Stimulated activated naive CD8-positive, alpha-beta T cell treated with anti-CD3 and anti-CD28 coated beads, Interleukin-15, amount 100 ng/mL, for 72 hours (primary cell): ENCODE measurements around the gene CATSPER1.

Experiments
- ATAC-seq: fragments of 150-1000 bp; cut with Tn5 transposase; 2 replicates; pipeline ENCODE4 v1.10.0; 2021; ENCODE audit warnings: mild to moderate bottlenecking, moderate library complexity
- DNase-seq, 2 donors: peaks; one replicate each; pipeline ENCODE4 v3.0.0; 2021 to 2022
- H3K27ac Mint-ChIP-seq, 2 donors: one replicate each; pipeline ENCODE4 v1.8.0; 2022; ENCODE audit warnings: mild to moderate bottlenecking in 2 of 2, mixed read lengths in 2 of 2, moderate library complexity in 2 of 2
- H3K27me3 Mint-ChIP-seq: one replicate; pipeline ENCODE4 v1.8.0; 2022; ENCODE audit warnings: mixed read lengths
- H3K4me1 Mint-ChIP-seq: one replicate; pipeline ENCODE4 v1.8.0; 2022; ENCODE audit warnings: mild to moderate bottlenecking, mixed read lengths
- H3K4me3 Mint-ChIP-seq, 2 donors: one replicate each; pipeline ENCODE4 v1.8.0; 2022; ENCODE audit warnings: mild to moderate bottlenecking in 2 of 2, mixed read lengths in 2 of 2, moderate library complexity in 1 of 2
- H3K9me3 Mint-ChIP-seq, 2 donors: one replicate each; pipeline ENCODE4 v1.8.0; 2022; ENCODE audit warnings: mixed read lengths in 2 of 2

The CATSPER1 gene

DNA sequence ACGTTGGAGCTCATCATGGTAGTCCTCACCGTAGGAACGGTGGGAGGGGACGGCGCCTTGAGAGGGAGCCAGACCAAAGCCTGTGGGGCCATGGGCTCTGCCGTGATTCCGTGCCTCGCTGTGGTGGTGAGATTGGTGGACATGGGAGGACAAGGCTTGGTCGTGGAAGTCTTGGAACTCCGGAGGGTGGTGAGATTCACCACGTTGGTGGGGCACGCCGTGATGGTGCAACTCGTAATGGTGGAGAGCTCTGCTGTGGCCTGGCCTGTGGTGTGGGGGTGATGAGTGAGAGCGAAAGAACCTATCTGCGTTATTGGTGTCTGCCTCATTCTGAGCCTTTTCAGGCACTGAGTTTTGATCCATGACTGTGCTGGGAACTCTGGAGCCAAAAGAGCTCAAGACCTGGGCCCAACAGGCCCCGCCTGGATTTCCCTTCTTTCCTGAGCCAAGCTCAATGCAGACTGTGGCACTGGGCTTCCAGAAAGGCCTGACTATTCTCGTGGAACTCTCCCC, at the start of gene CATSPER1:
CATSPER1 (minus strand) TSS at position 463 of the 513 bp plus-strand sequence; CDS start at position 363, 100 bp downstream.
- Mint-ChIP-seq H3K27me3 (peaks cover 28% of the 10 kb centered on the region), H3K4me3 (no peak within 1 kb of the TSS), H3K27ac (no peak within 1 kb of the TSS), H3K4me1 (peaks cover 18% of the 10 kb centered on the region), H3K9me3 (no peaks in the 10 kb centered on the region)
- DNase-seq: no peak
- ATAC-seq: no peak

DNA sequence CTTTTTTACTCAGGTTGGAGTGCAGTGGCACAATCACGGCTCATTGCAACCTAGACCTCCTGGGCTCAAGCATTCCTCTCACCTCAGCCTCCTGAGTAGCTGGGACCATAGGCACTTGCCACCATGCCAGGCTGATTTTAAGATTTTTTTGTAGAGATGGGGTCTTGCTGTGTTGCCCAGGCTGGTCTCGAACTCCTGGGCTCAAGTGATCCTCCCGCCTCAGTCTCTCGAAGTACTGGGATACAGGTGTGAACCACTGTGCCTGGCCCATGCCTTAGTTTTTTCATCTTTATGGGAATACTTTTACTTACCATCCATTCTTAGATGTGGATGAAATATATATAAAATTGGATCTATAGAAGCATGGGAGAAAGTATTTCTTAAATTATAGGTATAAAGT, 49.0 kb upstream of the CATSPER1 start:
- no peak for ATAC-seq
- Mint-ChIP-seq H3K9me3 (no peaks in the 10 kb centered on the region), H3K27ac (no peak overlapping the region), H3K27me3 (no peaks in the 10 kb centered on the region), H3K4me1 (peaks cover 72% of the 10 kb centered on the region), H3K4me3 (no peak overlapping the region)
- no peak for DNase-seq

DNA sequence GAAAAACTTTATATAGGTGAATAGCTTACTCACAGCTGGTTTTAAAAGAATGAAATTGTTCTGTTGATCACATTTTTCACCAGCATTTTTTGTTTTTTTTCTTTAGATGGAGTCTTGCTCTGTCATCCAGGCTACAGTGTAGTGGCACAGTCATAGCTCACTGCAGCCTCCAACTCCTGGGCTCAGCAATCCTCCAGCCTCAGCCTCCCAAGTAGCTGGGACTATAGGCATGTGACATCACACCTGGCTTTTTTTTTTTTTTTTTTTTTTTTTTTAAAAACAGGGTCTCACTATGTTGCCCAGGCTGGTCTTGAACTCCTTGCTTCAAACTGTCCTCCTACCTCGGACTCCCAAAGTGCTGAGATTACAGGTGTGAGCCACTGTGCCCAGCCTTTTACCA, 47.4 kb upstream of the CATSPER1 start:
- peak overlapping the region in 1 of 2 donors; percentile 12 for H3K27ac Mint-ChIP-seq

DNA sequence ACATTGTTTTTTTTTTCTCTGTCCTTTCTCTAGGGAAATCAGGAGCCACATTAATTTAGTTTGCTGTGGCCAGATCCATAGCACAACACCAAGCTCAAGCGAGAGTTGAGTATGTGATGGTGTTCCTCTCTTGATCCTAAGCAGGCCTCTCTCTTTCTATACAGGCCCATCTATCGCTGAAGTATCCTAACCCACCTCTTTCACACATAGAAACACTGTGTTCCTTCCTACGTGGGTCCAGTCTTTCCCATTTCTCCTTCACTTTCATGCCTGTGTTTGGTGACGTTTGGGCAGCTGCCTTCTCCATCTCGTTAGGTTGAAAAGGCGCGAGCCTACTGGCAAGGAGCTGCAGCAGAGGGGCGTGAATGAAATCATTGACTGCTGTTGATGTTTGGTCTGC, 46.2 kb upstream of the CATSPER1 start:
- H3K4me3 Mint-ChIP-seq: peak overlapping the region; percentile 92 to 96
- H3K4me1 Mint-ChIP-seq: peaks cover 66% of the 10 kb centered on the region
- no peaks in the 10 kb centered on the region for H3K9me3 Mint-ChIP-seq
- no peaks in the 10 kb centered on the region for H3K27me3 Mint-ChIP-seq
- DNase-seq (no peak), ATAC-seq (no peak)
- H3K27ac Mint-ChIP-seq: peak overlapping the region in 1 of 2 donors; percentile 90

More for the DNA sequence above, 47.4 kb upstream of the CATSPER1 start:
- Mint-ChIP-seq H3K4me1 (peaks cover 66% of the 10 kb centered on the region), H3K4me3 (no peak overlapping the region), H3K9me3 (no peaks in the 10 kb centered on the region), H3K27me3 (no peaks in the 10 kb centered on the region)
- ATAC-seq: no peak
- no peak for DNase-seq

DNA sequence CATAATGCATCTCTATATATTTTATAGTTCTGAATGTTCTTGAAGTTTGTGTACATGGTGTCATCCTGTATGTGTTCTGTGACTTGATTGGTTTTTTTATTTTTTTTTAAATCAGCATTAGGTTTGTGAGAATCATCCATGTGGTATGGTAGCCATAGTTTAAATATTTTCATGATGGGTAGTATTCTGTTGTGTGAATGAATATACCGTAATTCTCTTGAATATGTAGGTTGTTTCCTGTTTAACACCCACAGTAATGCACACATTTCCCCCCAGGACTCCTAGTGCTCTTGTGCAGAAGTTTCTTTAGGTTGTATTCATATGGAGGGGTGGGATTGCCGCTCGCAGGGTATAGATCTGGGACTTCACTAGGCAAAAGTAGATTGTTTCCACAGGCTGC, 45.8 kb upstream of the CATSPER1 start:
- DNase-seq: no peak
- no peaks in the 10 kb centered on the region for H3K27me3 Mint-ChIP-seq
- peak overlapping the region; percentile 90 to 98 for H3K27ac Mint-ChIP-seq
- H3K4me3 Mint-ChIP-seq: peak overlapping the region; percentile 92 to 96
- no peak for ATAC-seq
- no peaks in the 10 kb centered on the region for H3K9me3 Mint-ChIP-seq
- peaks cover 66% of the 10 kb centered on the region for H3K4me1 Mint-ChIP-seq

DNA sequence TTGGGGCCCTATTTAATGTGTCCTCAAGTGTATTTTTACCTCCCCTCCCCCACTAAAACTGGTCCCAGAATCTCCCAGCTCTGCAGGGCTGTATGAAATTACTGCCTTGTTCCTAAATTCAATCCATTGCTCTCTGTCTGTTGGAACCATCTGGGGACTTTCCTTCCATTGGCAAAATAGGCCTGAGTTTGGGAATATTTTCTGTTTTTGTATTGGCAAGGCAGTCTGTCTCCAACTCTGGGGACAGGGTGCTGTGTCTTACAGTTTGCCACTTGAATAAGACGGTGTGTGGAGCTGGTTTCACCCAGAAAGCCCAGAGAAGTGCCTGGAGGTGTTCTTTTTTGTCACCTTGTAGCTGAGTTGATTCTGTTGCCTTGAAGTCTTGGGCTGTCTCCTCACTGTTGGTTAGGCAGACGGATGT, 45.1 kb upstream of the CATSPER1 start:
- no peak for ATAC-seq
- Mint-ChIP-seq H3K27me3 (no peaks in the 10 kb centered on the region), H3K9me3 (no peaks in the 10 kb centered on the region), H3K4me1 (peaks cover 66% of the 10 kb centered on the region), H3K4me3 (peak overlapping the region; percentile 92 to 96), H3K27ac (peak overlapping the region; percentile 90 to 98)
- no peak for DNase-seq

DNA sequence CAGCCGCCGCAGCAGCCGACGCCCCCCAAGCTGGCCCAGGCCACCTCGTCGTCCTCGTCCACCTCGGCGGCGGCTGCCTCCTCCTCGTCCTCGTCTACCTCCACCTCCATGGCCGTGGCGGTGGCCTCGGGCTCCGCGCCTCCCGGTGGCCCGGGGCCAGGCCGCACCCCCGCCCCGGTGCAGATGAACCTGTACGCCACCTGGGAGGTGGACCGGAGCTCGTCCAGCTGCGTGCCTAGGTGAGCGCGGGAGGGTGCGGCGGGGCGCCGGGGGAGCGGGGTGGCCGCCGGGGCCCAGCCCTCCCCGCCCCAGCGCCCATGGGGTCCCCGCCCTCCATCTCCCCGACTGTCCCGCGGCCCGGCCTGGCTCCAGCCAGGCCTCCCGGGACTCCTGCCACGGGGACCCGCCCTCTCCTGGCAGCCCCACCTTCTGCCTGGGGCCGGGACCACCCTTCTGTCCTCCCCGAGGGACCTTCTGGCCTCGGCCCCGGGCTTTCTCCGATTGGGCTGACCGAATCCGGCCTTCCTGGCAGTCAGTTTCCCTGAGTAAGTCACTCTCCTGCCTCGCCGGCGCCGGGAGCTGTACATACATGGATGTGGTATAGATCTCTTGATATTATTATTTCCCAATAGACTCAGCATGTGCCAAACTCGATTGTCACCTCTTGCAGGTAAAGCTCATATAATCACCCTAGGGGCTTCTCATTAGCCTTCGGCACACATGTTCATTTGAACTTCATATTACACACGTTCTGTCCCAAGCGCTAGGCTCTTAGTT, 44.5 kb upstream of the CATSPER1 start:
- H3K9me3 Mint-ChIP-seq: no peaks in the 10 kb centered on the region
- peak overlapping the region; percentile 92 to 98 for H3K27ac Mint-ChIP-seq
- DNase-seq (peak in 1 of 2 donors; percentile 33), ATAC-seq (peak; percentile 21)
- peak overlapping the region; percentile 92 to 96 for H3K4me3 Mint-ChIP-seq
- no peaks in the 10 kb centered on the region for H3K27me3 Mint-ChIP-seq
- peaks cover 66% of the 10 kb centered on the region for H3K4me1 Mint-ChIP-seq

DNA sequence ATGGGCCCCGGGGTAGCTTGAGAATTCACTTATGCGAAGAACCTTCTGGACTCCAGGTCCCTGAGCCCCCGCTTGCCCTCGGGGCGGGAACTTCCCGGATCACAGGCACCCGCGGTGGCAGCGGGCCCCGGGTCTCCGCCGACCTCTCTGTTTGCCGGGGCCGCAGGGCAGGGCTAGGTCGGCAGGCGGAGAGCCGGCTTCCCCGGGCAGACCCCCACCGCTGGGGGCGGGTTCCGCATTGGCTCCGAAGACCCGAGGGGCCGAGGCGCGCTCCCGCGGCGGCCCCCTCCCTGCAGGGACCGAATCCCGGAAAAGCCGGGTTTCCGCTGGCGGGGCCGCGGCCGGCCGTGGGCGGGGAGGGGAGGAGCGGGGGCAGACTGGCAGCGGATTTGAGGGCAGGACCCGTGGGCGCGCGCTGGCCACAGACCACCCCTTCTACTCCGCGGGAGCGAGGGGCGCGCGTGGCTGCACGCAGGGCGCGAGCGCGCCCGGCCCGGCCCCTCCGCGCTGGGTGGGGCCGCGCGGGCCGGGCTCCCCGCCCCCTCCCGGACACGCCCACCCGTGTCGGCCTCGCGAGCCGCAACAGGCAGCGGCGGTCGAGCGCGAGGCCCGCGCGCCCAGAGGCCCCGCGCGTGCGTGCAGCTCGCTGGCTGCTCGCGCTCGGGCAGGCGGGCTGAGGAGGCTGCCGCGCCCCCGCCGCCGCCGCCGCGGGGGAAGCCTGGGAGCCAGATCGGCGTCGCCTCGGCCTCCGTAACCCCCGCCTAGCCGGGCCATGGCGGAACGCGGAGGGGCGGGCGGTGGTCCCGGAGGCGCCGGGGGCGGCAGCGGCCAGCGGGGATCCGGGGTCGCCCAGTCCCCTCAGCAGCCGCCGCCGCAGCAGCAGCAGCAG, 43.7 kb upstream of the CATSPER1 start, which contains the start of gene PACS1:
PACS1 (plus strand) TSS at position 558 of the 889 bp plus-strand sequence; CDS start at position 773, 215 bp downstream.
- Mint-ChIP-seq H3K9me3 (no peaks in the 10 kb centered on the region), H3K4me3 (peak within 1 kb of the TSS; percentile 92 to 96), H3K4me1 (peaks cover 64% of the 10 kb centered on the region), H3K27me3 (no peaks in the 10 kb centered on the region), H3K27ac (peak within 1 kb of the TSS; percentile 92 to 98)
- ATAC-seq (peak; percentile 74), DNase-seq (peak; percentile 79 to 81)

DNA sequence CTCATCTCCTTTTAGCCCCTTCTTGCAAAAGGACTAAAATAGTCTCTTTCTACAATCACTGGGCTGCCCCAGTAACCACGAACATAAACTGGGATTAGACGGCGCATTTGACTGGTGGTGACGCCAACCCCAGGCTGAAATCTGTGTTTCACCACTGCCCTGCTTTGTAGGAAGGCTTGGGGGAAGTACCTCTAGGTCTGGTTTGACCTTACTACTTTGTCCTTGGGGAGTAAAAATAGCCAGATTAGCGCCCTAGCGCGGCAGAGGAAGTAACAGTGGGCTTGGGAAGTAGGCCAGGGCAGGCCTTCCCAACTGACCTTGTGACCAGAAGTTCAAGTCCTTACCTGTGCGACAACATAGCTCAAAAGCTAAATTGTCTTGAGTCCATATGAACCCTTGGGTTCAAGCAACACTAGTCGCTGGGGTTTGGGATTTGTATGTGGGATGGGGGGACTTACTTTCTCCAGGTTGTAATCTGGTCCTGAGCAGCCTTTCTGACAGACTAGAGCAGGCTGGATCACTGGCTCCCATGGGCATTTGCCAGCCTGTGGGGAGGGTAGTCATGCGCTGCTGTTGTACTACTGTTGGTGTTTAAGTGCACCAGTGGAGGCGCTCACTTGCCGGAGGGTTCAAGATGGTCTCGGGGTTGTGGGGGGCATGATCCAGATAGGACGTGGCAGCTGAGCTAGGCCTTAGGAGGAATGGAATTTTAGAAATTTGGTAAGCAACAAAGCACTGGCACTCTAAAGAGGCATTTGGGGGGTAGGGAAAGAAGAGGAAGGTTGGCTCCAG, 42.8 kb upstream of the CATSPER1 start:
- peaks cover 62% of the 10 kb centered on the region for H3K4me1 Mint-ChIP-seq
- peak overlapping the region; percentile 46 to 55 for H3K27ac Mint-ChIP-seq
- peak; percentile 53 for ATAC-seq
- no peaks in the 10 kb centered on the region for H3K9me3 Mint-ChIP-seq
- DNase-seq: peak in 1 of 2 donors; percentile 62
- H3K27me3 Mint-ChIP-seq: no peaks in the 10 kb centered on the region
- peak overlapping the region; percentile 69 to 82 for H3K4me3 Mint-ChIP-seq

DNA sequence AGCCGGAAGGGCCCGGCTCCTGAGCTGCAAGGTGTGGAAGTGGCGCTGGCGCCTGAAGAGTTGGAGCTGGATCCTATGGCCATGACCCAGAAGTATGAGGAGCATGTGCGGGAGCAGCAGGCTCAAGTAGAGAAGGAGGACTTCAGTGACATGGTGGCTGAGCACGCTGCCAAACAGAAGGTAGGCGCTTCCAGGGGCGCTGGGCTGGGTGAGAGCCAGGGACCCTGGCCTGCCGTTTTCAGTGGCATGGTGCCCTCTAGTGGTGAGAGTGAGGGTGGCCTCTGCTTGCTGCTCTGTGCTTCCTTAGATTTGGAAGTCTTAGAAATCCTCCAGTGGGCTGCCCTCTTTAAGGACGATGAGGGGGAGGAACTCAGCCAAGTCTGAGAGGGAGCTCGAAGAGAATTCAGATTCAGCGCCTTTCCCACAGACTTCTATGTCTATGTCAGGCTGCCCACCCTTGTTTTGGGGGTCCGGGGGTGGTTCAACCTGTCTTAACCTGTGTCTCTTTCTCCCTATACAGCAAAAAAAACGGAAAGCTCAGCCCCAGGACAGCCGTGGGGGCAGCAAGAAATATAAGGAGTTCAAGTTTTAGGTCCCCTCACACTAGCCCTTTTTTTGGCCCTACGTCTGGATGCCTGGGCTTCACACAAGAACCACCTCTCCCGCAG, 42.0 kb upstream of the CATSPER1 start:
- H3K27me3 Mint-ChIP-seq: no peaks in the 10 kb centered on the region
- peak; percentile 73 to 74 for DNase-seq
- peaks cover 65% of the 10 kb centered on the region for H3K4me1 Mint-ChIP-seq
- ATAC-seq: peak; percentile 51
- H3K27ac Mint-ChIP-seq: peak overlapping the region; percentile 37 to 49
- H3K9me3 Mint-ChIP-seq: no peaks in the 10 kb centered on the region
- H3K4me3 Mint-ChIP-seq: peak overlapping the region; percentile 3 to 38

DNA sequence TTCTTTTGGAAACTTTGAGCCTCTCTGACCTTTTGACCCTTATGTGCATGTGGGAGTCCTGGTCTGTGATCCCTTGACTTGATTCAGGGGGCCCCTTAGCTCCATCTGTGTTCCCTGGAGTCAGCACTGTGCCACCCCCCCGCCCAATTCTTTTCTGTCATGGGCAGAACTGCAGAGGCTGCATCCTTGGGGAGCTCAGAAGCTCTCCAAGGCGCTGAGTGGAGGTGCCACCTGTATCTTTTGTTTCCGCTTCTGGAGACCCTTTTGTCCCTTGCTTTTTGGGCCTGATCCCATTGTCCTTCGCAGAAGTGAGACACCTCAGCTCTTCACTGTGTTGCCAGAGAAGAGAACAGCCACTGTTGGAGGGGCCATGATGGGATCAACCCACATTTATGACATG, 41.4 kb upstream of the CATSPER1 start:
- no peaks in the 10 kb centered on the region for H3K27me3 Mint-ChIP-seq
- peaks cover 65% of the 10 kb centered on the region for H3K4me1 Mint-ChIP-seq
- no peak overlapping the region for H3K4me3 Mint-ChIP-seq
- H3K27ac Mint-ChIP-seq: peak overlapping the region; percentile 49 to 83
- DNase-seq (no peak), ATAC-seq (no peak)
- no peaks in the 10 kb centered on the region for H3K9me3 Mint-ChIP-seq

DNA sequence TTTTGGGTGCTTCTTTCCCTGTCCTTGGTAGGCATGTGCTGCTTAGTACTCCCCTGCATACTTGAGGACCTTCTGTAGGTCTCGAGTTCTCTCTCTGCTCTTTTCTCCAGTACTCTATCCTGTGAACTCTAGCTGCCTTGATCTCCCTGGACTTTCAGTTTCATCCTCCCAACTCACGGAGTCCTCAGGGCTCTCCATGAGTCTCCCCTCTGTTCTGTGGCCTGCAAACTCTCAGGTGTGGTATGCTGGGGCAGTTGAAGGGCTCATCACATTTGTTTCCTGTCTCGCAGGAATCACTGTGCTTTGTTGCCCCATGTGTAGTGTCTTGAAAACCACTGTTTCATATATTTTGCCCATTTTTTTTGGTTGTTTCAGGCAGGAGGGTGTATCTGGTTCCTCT, 40.5 kb upstream of the CATSPER1 start:
- DNase-seq (no peak), ATAC-seq (no peak)
- Mint-ChIP-seq H3K4me1 (peaks cover 59% of the 10 kb centered on the region), H3K27me3 (no peaks in the 10 kb centered on the region), H3K4me3 (no peak overlapping the region), H3K27ac (peak overlapping the region in 1 of 2 donors; percentile 77), H3K9me3 (no peaks in the 10 kb centered on the region)

DNA sequence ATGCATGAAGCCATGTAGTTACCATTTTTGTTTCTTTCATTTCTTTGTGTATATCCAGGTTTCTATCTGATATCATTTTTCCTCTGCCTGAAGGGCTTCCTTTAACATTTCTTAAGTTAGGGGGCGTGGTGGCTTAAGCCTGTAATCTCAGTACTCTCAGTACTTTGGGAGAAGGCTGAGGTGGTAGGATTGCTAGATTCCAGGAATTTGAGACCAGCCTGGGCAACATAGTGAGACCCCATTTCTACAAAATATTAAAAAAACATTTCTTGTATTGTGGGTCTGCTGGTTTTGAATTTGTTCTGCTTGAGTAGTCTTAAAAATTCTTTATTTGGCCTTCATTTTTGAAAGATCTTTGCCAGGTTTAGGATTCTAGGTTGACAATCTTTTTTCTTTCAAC, 38.3 kb upstream of the CATSPER1 start:
- ATAC-seq (no peak), DNase-seq (no peak)
- H3K4me3 Mint-ChIP-seq: no peak overlapping the region
- no peaks in the 10 kb centered on the region for H3K27me3 Mint-ChIP-seq
- no peaks in the 10 kb centered on the region for H3K9me3 Mint-ChIP-seq
- no peak overlapping the region for H3K27ac Mint-ChIP-seq
- H3K4me1 Mint-ChIP-seq: peaks cover 80% of the 10 kb centered on the region

DNA sequence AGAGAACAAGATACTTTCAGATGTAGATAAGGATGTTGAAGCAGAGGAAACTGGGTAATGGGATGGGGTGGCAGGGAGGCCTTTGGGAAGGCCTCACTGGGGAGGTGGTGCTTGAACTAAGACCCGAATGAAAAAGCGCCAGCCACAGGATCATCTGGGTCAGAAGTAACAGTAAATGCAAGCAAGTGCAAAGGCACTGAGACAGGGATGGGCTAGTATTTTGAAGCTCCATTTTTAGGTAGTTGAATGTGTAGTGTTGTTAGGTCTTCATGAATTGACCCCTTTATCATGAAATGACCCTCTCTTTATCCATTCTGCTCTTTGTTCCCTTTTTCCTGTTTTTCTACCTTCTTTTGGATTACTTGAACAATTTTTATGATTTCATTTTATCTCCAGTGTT, 37.6 kb upstream of the CATSPER1 start:
- Mint-ChIP-seq H3K4me1 (peaks cover 80% of the 10 kb centered on the region), H3K9me3 (no peaks in the 10 kb centered on the region), H3K4me3 (no peak overlapping the region), H3K27ac (peak overlapping the region; percentile 3 to 57), H3K27me3 (no peaks in the 10 kb centered on the region)
- ATAC-seq (no peak), DNase-seq (no peak)
